ENCODE measurements around the gene ETS1.

- TF ChIP-seq CTCF (IDR thresholded peaks at IDR 0.05; ENCODE audit: poor library complexity, severe bottlenecking) = no peak
- TF ChIP-seq SMC3 (conservative IDR thresholded peaks at IDR 0.05; ENCODE audit: poor library complexity) = no peak
- no peak for TF ChIP-seq EZH2 (IDR thresholded peaks at IDR 0.05; ENCODE audit: borderline replicate concordance, insufficient read depth, low read length, poor library complexity, severe bottlenecking)
- TF ChIP-seq REST (IDR thresholded peaks at IDR 0.05; ENCODE audit: borderline replicate concordance) = no peak
- TF ChIP-seq EP300 (conservative IDR thresholded peaks at IDR 0.05; ENCODE audit: poor library complexity, severe bottlenecking) = no peak
Observed at GRCh38 chr11:128456566-128457268, 130.6 kb downstream of the ETS1 start.
